CD4-positive, alpha-beta T cell treated with Interleukin-15 for 1 hour (primary cell): ENCODE results near the gene TAS2R43.
"Not testable (repeated sequence)": the region's sequence is repeated elsewhere in the genome, so short reads cannot be mapped to it uniquely, and the experiment has no call there.

Experiments used
- DNase-seq: peaks from one replicate; pipeline ENCODE4 v3.0.0-alpha.2; 2020

The TAS2R43 gene

DNA sequence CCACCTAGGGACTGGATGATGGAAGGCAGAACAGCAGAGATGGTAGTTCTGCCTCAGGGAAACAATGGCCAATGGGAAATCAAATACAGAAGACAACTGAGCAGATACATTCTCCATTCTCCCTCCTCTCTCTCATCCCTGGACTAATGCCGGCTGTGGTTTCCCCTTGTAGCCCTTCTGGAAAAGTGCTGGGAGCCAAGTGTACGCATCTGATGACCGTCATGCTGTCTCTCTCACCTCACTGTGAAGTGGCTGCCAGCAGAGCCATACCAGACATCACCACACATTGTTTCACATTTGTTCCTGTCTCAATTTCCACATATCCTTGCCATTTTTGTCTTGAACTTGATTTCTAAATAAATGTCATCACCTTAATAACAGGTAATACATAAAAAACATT lies 33.1 kb downstream of the TAS2R43 start:
- DNase-seq = no peak

DNA sequence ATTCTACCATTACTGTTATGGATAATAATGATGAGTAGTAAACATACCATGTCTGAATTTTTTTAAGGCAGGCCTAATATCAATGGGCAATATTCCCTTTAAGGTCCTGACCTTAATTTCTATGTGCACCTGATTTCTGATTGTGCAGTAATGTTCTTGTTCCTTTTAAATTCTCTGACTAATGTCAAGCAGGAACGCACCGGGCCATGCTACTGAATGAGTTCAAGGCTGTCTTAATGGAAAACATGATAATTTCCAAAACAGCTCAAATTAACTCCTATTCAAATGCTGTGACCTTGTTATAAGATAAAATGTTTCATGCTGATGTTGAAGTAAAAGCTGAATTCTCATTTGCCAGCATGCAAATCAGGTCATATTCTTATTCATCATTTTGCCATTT lies 36.8 kb downstream of the TAS2R43 start:
- DNase-seq = no peak

DNA sequence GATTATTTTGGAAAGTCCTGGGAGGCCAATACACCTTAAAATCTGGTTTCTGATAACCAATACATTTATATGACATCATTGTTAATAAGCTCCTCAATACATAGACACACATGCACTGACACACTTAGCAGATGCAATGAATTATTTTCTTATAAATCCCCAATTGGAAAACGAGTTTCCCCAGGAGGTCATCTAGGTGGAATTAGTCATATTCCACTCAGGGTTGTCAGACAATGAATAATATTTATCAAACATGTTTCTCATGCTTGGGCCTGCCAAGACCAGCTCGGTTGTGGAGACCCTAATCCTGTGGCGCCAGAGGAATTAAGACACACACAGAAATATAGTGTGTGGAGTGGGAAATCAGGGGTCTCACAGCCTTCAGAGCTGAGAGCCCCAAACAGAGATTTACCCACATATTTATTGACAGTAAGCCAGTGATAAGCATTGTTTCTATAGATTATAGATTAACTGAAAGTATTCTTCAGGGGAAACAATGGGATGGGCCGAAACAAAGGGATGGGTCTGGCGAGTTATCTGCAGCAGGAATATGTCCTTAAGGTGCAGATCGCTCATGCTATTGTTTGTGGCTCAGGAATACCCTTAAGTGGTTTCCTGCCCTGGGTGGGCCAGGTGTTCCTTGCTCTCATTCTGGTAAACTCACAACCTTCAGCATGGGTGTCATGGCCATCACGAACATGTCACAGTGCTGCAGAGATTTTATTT lies 42.1 kb downstream of the TAS2R43 start:
- not testable (repeated sequence) for DNase-seq

DNA sequence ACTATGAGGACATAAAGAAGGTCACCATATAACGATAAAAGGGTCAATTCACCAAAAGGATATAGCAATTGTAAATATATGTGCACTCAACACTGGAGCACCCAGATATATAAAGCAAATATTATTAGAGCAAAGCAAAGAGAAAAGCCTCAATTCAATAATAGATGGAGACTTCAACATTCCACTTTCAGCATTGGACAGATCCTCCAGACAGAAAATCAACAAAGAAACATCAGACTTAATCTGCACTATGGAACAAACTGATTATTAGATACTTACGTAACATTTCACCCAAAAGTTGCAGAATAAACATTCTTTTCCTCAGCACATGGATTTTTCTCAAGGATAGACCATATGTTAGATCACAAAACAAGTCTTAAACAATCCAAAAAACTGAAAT lies 50.7 kb downstream of the TAS2R43 start:
- DNase-seq = not testable (repeated sequence)
